Central memory CD8-positive, alpha-beta T cell (primary cell): ENCODE data around the gene METTL24.

Experiments used
- ATAC-seq: fragments of 150-1000 bp; cut with Tn5 transposase; replicated peaks from 2 replicates; pipeline ENCODE4 v1.10.0; 2022; ENCODE audit warnings: mild to moderate bottlenecking, moderate FRiP score, moderate number of reproducible peaks; ENCODE audit not compliant: poor library complexity, severe bottlenecking; ENCODE audit errors: extremely low read depth
- DNase-seq, 2 donors: peaks; one replicate each; pipeline ENCODE4 v3.0.0; 2021; ENCODE audit warnings: low spot score in 2 of 2
- H3K27ac Mint-ChIP-seq: one replicate; pipeline ENCODE4 v1.8.0; 2022; ENCODE audit warnings: low read depth, mild to moderate bottlenecking, moderate library complexity, mixed read lengths
- H3K27me3 Mint-ChIP-seq: one replicate; pipeline ENCODE4 v1.8.0; 2022; ENCODE audit warnings: mixed read lengths
- H3K36me3 Mint-ChIP-seq: one replicate; pipeline ENCODE4 v1.8.0; 2022; ENCODE audit warnings: mild to moderate bottlenecking, moderate library complexity, mixed read lengths; ENCODE audit not compliant: insufficient read depth
- H3K4me1 Mint-ChIP-seq: one replicate; pipeline ENCODE4 v1.8.0; 2022; ENCODE audit warnings: mixed read lengths
- H3K4me3 Mint-ChIP-seq: one replicate; pipeline ENCODE4 v1.8.0; 2022; ENCODE audit warnings: mild to moderate bottlenecking, moderate library complexity, mixed read lengths
- H3K9me3 Mint-ChIP-seq: one replicate; pipeline ENCODE4 v1.8.0; 2022; ENCODE audit warnings: mixed read lengths

Gene METTL24

DNA sequence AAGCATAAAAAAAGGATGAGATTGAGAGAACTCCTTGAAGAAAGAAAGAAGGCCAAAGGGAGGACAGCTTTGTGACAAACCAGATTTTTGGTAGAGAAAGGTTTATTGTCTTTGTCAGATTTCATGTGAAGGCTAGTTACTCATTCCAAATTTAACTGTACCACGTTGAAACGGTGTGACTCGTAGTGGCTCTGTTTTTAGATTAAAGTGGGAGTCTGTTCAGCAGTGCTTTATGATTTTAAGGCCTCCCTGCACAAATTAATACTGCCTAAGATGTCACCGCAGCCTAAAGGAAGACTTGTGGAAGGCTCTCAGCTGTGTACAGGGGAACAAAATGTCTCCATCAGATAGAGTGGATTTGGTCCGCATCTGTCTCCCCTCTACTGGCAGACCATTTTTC, 142.0 kb downstream of the METTL24 start:
- Mint-ChIP-seq H3K4me3 (no peak overlapping the region), H3K27me3 (no peaks in the 10 kb centered on the region), H3K4me1 (no peaks in the 10 kb centered on the region), H3K9me3 (no peaks in the 10 kb centered on the region), H3K36me3 (peaks cover 57% of the 10 kb centered on the region), H3K27ac (no peak overlapping the region)
- DNase-seq (no peak), ATAC-seq (no peak)

DNA sequence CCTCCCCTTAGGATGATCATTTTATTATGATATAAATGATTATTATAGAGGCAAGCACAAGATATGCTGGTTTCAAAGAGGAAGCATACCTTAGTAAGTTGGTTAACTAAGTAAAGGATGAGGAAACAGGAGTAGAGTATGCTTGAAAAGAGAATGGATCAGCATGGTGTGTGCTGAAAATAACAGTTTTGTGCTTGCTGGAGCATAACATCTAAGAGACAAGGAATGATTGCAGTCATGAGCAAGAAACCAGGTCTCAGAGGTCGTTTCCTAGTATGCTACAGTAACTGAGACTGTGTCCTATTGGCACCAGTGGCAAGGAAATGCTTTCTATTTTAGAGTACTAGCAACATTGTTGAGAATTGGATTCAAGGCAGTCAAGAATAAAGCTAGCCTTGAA, 143.8 kb downstream of the METTL24 start:
- no peak for ATAC-seq
- no peak for DNase-seq
- Mint-ChIP-seq H3K27me3 (no peaks in the 10 kb centered on the region), H3K4me1 (no peaks in the 10 kb centered on the region), H3K27ac (no peak overlapping the region), H3K36me3 (peaks cover 58% of the 10 kb centered on the region), H3K4me3 (no peak overlapping the region), H3K9me3 (no peaks in the 10 kb centered on the region)

DNA sequence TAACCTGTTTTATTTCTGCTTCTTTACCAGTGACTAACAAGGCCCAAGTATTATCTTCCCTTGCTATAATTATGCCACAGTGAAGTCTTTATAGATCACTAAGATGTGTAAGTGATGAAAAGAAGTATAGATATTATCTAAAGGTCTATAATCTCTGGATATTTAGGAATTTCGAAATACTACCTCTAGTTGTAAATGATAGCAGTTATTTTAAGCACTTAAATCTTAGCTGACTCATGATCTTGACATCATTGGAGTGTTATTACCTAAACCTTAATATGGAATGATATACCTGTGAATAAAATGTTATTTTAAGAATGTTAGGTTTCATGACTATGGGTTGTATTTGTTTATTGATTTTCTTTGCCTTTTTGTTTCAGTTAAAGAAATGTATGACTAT, 146.4 kb downstream of the METTL24 start:
- DNase-seq: no peak
- Mint-ChIP-seq H3K4me3 (no peak overlapping the region), H3K27ac (no peak overlapping the region), H3K4me1 (no peaks in the 10 kb centered on the region), H3K36me3 (peaks cover 54% of the 10 kb centered on the region), H3K9me3 (no peaks in the 10 kb centered on the region), H3K27me3 (no peaks in the 10 kb centered on the region)
- ATAC-seq: no peak

DNA sequence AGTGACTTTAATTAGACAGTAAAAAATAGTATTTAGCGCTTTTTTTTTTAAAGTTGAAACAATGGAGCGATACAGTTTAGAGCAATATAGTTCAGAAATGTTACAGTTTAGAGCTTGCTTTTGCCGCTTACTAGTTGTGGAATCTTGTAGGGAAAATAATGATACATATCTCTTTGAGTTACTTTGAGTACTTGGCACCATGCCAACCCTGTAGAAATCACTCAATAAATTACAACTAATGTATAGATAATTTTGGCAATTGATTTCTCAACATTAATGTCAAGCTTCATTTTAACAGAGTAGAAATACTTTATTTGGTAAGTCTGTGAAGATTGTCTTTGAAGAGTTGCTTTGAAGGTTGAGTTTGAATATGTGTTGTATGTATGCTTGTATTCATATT, 150.5 kb downstream of the METTL24 start:
- no peak overlapping the region for H3K27ac Mint-ChIP-seq
- H3K36me3 Mint-ChIP-seq: peaks cover 33% of the 10 kb centered on the region
- peaks cover 8% of the 10 kb centered on the region for H3K4me1 Mint-ChIP-seq
- no peak overlapping the region for H3K4me3 Mint-ChIP-seq
- DNase-seq (no peak), ATAC-seq (no peak)
- no peaks in the 10 kb centered on the region for H3K27me3 Mint-ChIP-seq
- H3K9me3 Mint-ChIP-seq: no peaks in the 10 kb centered on the region

DNA sequence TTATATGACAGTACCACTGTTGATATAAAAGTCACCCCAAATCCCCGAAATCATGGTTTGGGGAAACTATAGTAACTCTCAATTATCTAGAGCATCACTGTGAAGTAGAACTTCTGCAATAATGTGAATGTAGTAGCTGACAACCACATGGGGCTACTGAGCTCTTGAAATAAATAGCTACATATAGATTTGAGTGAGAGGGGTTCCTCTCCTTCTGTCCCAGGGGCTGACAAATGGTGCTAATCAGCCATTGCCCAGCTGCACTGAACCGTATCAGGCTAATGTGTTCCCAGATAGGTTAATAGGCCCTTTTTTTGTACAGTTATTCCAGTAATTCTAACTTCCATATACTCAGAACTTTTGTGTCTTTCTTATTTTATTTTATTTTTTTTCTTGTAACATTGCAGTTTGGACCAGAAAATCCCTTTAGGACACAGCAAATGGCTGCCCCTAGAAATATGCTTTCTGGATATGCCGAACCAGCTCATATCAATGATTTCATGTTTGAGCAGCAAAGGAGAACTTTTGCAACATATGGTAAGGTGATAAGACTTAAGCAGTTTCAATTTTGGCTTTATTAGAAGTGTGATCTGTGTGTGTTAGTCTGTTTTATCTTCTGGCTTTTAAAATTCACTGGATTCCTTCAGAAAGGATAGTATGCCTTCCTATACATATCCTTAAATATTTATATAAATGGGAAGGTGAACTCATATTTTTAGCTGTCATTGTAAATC, 156.8 kb downstream of the METTL24 start:
- no peaks in the 10 kb centered on the region for H3K9me3 Mint-ChIP-seq
- H3K36me3 Mint-ChIP-seq: peaks cover 10% of the 10 kb centered on the region
- DNase-seq (no peak), ATAC-seq (no peak)
- no peak overlapping the region for H3K4me3 Mint-ChIP-seq
- H3K27me3 Mint-ChIP-seq: no peaks in the 10 kb centered on the region
- H3K27ac Mint-ChIP-seq: peak overlapping the region; percentile 22
- peaks cover 17% of the 10 kb centered on the region for H3K4me1 Mint-ChIP-seq

DNA sequence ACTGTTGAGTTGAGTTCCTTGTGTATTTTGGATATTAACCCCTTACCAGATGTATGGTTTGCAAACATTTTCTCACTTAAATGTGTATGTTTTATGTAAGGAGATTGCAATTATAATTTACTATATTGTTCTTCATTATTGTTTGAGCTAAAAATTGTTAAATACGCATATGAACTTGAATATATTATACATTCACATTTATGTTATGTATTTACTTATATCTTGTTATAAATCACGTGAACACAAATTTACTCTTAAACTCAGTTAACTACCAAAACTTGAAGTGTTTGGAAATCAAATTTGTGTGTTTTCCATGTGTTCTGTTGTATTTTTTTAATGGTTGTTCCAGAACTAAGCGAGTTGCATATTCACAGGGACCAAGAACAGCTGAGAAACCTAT, 159.6 kb downstream of the METTL24 start:
- Mint-ChIP-seq H3K9me3 (no peaks in the 10 kb centered on the region), H3K27ac (no peak overlapping the region), H3K4me3 (no peak overlapping the region), H3K27me3 (no peaks in the 10 kb centered on the region), H3K36me3 (peaks cover 18% of the 10 kb centered on the region), H3K4me1 (peaks cover 22% of the 10 kb centered on the region)
- ATAC-seq: no peak
- no peak for DNase-seq

DNA sequence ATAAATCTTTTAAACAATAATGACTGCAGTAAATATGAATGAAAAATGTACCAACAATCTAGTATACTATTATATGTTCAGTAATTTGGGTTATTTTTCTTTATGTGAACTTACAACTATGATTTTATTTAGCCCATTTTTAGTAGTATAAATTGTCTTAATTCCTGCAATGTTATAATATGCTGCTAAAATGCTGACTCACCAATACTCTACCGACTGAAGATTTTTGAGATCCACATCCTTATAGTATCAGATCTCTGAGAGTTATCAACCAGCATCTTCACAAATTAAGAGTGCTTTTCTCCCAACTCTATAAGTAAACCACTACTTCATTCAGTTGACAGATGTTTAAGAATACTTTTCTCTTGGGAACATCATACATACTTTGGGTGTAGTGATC, 161.3 kb downstream of the METTL24 start:
- no peak for DNase-seq
- Mint-ChIP-seq H3K4me1 (peaks cover 8% of the 10 kb centered on the region), H3K9me3 (no peaks in the 10 kb centered on the region), H3K27me3 (no peaks in the 10 kb centered on the region), H3K27ac (peak overlapping the region; percentile 49), H3K4me3 (no peak overlapping the region), H3K36me3 (peaks cover 21% of the 10 kb centered on the region)
- no peak for ATAC-seq

DNA sequence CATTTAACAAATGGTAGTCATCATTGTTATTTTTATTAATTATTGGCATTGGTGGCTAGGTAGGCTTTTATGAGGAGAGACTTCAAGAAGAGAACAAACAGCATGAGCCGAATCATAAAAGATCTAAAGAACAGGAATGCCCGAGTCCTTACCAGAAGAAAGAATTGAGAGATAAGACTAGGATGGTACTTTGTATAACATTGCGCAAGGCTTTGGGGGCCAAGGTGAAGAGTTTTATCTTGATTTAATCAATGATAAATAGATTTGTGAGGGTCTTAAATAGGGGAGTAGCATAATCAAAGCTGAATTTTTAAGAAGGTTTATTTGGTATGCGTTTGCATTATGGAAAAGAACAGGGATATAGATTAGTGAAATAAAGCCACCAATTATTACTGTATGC, 162.5 kb downstream of the METTL24 start:
- peaks cover 21% of the 10 kb centered on the region for H3K36me3 Mint-ChIP-seq
- peaks cover 7% of the 10 kb centered on the region for H3K4me1 Mint-ChIP-seq
- ATAC-seq (no peak), DNase-seq (no peak)
- H3K4me3 Mint-ChIP-seq: no peak overlapping the region
- no peaks in the 10 kb centered on the region for H3K27me3 Mint-ChIP-seq
- no peak overlapping the region for H3K27ac Mint-ChIP-seq
- H3K9me3 Mint-ChIP-seq: no peaks in the 10 kb centered on the region
